ENCODE measurements around the gene ELMO3. TPM values are rescaled to one million over a fixed set of nuclear protein-coding genes. Genes with fewer than 3 reads are reported as not detected.

The ELMO3 gene
- total RNA-seq, 1 donor from 2014 or later, result 0.54 TPM

DNA sequence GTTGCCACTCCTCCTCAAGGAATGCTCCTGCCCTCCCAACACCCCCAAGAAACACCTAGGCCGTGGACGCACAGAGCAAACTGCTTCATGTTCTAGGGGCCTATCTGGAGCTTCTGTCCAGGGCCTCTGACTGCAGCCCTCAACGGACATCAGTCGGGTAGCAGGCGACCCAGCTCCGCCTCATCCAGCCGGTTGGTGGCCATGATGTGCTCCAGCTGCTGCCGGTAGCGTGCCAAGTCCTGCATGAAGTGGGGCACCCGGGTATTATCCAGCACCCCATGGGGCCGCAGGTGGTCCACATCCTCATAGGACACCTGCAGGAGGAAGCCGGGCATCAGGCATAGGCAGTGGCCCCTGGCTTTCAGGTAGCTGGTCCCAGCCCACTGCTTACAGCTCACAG, 22.3 kb upstream of the ELMO3 start:
- DNase-seq (no peak), ATAC-seq (ENCODE audit: poor library complexity) (no peak)

GRCh38 chr16:67177743-67178699, 20.9 kb upstream of the ELMO3 start:
- intact Hi-C loops (cut with DNase I), result no loop called here
- DNase-seq (peak; percentile 73), ATAC-seq (ENCODE audit: poor library complexity) (peak; percentile 48)

More for the DNA sequence above, 22.3 kb upstream of the ELMO3 start:
- intact Hi-C loops (cut with DNase I), result no loop called here

DNA sequence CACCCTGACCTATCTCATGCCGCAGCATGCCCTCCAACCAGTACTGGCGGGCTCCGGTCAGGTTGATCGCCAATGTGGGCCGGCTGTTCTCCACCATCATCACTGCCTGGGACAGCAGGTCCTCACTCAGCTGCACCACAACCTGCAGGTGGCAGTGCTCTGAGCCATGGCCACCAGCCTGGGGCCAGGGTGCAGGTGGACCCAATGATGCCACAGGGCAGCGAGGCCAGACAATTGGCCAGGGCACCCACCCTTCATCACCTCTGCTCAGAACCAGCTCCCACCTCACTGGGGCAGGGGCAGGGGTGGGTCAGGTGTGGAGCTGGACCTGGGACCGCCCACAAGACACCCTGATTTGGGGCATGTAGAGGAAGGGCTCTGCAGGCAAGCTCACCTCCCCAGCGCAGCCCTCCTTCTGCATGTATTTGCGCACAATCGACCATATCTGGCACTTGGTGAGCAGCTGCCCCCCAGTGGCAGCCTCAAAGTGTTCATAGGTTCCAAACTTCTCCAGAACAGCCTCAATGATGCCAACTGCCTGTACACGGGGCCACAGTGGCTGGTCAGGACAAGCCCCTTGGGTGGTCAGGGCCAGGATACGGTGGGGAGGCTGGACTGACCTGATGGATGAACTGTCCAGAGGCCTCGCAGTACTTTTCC, 19.4 kb upstream of the ELMO3 start:
- intact Hi-C loops (cut with DNase I), result no loop called here
- no peak for DNase-seq
- no peak for ATAC-seq (ENCODE audit: poor library complexity)

DNA sequence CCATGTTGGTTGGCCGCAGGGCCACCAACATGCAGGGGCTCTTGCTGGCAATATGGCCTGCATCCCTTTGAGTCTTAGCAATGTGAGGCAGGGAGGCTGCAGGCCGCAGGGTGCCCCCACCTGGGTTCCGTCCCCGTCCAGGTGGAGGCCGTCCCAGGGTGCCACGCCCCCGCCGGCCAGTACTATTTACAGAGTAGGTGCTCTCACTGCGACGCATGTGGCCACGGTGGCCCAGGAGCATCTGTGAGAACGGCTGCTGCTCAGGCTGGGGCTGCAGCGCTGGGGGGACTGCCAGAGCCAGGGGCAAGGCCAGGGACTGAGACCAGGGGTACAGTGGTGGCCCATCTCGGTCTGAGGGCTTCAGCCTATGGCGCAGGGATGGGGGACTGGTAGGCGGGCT, 18.8 kb upstream of the ELMO3 start:
- DNase-seq, result no peak
- intact Hi-C loops (cut with DNase I), result no loop called here
- no peak for ATAC-seq (ENCODE audit: poor library complexity)

DNA sequence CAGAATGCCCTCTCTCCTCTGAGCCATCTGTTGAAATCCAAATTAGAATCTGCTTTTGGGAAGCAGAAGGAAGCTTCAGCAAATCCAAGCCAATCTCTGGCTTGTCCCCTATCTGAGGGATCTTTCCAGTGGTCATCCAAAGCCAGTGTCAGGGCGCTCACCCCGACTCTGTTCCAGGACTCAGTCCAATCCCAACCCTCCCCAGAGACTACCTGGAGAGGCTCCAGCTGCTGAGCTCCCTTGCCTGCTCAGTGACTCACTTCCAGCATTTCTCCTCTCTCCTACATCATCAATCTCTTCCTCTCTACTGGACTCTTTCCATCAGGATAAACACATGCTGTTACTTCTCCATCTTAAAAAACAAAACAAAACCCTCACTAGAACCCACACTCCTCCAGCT, 17.6 kb upstream of the ELMO3 start:
- intact Hi-C loops (cut with DNase I), result no loop called here
- DNase-seq, result no peak

GRCh38 chr16:67182288-67182687, 16.6 kb upstream of the ELMO3 start:
- intact Hi-C loops (cut with DNase I), result no loop called here
- DNase-seq (no peak), ATAC-seq (ENCODE audit: poor library complexity) (no peak)

More for the DNA sequence above, 17.6 kb upstream of the ELMO3 start:
- ATAC-seq (ENCODE audit: poor library complexity), result no peak

DNA sequence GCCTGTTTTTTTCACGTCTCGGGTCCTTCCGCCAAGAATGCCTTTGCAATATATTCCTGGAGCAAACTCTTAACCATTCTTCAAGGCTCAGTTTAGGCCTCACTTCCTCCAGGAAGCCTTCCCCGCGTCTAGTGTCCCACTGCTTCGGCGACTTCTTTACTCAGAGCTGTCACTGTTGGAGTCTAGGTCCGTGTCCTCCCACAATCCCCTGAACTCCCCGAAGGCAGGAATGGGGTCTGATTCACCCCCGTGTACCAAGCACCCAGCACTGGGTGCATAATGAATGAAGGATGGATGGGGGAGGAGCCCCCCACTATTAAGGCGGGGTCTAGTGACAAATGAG, 15.7 kb upstream of the ELMO3 start:
- intact Hi-C loops (cut with DNase I), result no loop called here
- DNase-seq (no peak), ATAC-seq (ENCODE audit: poor library complexity) (no peak)

DNA sequence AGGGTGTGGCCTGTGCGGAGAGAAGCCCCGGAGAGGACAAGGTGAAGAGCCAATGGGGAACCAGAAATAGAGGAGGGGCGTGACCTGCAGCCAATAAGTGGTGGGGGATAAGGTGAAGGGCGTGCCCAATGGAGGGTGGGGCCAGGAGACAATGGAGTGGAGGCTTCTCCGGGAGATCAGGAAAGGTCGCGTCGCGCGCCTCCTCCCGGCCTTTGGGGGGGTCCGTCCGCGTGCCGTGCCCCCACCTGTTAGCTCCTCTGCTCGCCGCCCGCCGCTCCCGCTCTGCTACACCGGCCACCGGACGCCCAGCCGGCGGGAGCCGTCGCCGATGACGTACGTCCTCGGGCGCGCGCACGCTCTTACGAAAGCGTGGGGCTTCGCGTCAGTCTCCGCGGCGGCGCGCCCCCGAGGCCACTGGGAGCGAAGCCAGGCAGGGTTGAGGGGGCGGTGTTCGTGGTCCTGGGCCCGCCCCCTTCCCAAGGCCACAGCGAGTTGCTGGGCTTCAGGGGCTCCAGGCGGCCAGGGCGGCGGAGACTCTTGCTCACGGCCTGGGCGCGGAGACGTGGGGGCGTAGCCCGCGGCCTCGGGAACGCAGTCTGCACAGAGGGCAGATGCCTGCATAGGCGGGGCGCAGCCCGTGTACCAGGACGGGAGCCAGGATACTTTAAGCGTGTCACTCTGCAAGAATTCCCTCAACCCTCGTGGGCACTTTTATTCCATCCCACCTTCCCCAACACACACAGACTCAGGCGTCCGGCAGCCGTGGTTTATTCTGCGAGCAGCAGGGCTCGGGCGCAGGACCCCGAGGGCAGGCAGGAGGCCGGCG, 15.1 kb upstream of the ELMO3 start, which contains the start of gene MATCAP1:
Gene MATCAP1 (minus strand): TSS at position 337 of the 826 bp plus-strand sequence. CDS start 3,353 bp downstream, outside the sequence.
- ATAC-seq (ENCODE audit: poor library complexity) (peak; percentile 94), DNase-seq (peak; percentile 95)
- intact Hi-C loops (cut with DNase I), result loop anchor here (2.0 kb wide), 1 partner anchor 207 kb away; no protein-coding TSS in a partner anchor

- intact Hi-C loops (cut with DNase I), result loop anchor here (2.0 kb wide), 1 partner anchor 208 kb away; no protein-coding TSS in a partner anchor
- ATAC-seq (ENCODE audit: poor library complexity), result peak; percentile 29
- no peak for DNase-seq
These were observed 14.4 kb upstream of the ELMO3 start for GRCh38 chr16:67184453-67184994.

DNA sequence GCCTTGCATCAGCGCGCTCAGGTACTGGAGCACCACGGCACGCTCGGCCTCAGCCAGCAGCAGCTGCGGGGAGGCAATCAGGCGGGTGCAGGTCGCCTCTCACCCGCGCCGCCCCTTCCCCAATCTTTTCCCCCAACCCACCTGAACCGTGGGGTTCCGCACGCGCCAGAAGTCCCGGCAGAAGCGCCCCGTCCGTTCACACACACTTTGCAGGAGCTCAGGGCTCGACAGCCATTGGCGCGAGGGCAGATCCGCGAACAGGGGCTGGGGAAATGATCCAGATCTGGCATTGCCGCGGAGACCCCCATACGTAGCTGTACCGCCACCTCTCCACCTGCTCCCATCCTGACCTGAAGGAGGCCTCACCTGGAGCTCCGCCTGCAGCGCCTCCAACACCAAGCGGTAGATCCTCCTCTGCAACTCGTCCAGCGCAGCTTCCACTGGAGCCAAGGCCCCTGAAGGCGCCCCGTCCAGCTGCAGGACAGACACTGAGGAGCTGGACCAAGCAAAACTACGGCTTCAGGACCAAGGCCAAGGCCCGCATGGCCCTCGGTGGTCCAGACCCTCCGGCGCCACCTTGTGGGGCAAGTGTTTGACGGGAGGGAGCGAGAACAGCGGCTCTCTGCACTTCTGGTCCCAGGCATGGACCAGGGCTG, 13.8 kb upstream of the ELMO3 start:
- DNase-seq, result peak; percentile 95
- intact Hi-C loops (cut with DNase I), result loop anchor here (2.0 kb wide), 1 partner anchor 208 kb away; no protein-coding TSS in a partner anchor
- peak; percentile 60 for ATAC-seq (ENCODE audit: poor library complexity)

DNA sequence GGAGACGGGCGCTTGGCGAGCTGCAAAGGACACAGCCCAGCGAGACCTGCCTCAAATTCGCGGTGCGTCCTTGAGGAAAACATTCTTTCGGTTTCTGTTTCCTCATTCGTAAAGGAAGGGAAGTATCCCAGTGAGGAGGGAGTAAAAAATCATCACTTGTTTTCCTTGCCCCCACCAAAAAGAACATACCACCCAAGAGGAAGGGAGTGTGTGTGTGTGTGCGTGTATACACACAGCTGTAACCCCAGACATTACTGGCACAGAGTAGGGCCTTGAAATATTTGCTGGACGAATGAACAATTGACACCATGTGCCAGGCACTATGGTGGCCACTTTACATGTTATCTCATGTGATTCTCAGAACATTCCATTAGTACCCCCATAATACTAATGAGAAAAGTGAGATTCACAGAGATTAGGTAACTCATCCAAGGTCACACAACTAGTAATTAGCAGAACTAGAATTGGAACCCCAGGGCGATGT, 13.2 kb upstream of the ELMO3 start:
- intact Hi-C loops (cut with DNase I), result loop anchor here (2.0 kb wide), 1 partner anchor 209 kb away; no protein-coding TSS in a partner anchor
- ATAC-seq (ENCODE audit: poor library complexity) (no peak), DNase-seq (no peak)

GRCh38 chr16:67186550-67186950, 12.4 kb upstream of the ELMO3 start:
- DNase-seq (no peak), ATAC-seq (ENCODE audit: poor library complexity) (no peak)
- intact Hi-C loops (cut with DNase I), result no loop called here

DNA sequence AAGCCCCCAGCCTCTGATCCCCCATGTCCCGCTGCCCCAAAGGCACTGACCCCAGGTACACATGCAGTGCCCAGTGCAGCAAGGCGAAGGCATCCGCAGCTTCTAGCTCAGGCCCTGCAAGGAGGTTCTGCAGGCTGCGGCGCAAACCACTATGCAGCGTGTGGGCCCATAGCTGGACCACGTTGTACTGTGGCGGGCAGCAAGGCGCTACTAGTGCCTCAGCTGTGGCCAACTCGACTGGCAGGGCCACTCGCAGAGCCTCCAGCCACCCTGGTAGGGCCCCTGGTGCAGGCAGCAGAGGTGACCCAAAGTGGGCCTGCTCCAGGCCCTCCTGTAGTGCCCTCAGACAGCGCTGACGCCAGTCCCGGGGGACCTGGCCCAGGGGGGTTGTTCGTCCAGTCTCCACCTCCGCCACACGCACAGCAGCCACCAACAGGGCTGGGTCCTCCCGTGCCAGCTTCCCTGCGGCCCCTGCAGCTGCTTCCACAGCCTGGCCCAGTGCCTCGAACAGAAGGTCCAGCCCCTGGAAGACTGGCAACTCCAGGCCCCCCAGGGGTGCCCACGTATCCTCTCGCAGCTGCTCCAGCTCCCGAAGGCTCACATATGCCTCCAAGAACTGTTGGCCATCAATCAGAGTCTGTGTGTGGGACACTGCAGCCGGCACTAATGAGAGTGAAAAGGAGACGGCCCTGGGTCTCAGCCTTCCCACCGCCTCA, 11.6 kb upstream of the ELMO3 start:
- intact Hi-C loops (cut with DNase I), result no loop called here
- ATAC-seq (ENCODE audit: poor library complexity) (no peak), DNase-seq (no peak)

DNA sequence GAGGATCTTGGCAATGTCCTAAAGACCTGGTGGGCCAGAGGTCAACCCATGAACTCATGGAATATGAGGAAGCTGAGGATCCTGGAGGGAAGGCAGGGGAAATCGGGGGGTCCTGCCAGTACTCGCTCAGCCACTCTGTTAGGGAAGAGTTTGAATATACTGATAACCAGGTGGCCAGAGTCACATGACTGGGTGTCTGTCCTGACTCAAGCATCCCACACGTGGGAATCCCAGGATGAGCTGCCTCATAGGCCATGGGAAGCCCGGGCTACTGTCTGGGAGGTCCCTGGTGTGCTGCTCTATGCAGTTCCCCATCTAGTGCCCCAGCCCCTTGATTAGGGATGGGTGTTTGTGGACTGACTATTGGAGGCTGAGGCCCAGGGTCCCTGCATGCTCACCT, 10.6 kb upstream of the ELMO3 start:
- intact Hi-C loops (cut with DNase I), result no loop called here
- DNase-seq (no peak), ATAC-seq (ENCODE audit: poor library complexity) (no peak)

DNA sequence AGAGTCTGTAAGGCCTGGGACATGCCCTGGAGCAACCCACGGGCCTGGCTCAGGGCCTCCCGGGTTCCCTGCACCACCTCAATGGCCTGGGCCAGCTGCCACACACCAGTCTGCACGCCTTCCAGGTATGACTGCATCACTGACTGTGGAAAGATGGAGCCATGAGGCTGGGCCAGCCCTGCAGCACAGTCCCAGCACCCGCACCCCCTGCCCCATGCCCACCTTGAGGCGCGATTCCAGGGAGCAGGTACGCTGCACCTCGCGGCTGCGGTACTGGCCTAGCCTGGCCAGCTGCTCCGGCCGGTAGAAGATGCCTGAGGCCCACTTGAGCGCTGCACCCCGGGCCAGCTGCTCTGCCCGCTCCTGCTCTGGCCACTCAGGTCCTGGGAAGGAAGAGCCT, 10.1 kb upstream of the ELMO3 start:
- intact Hi-C loops (cut with DNase I), result no loop called here
- DNase-seq, result no peak
- ATAC-seq (ENCODE audit: poor library complexity), result no peak

- intact Hi-C loops (cut with DNase I), result loop anchor here (2.0 kb wide), 1 partner anchor 33 kb away; no protein-coding TSS in a partner anchor
- ATAC-seq (ENCODE audit: poor library complexity), result no peak
These were observed 8.9 kb upstream of the ELMO3 start, which contains the start of gene EXOC3L1 for GRCh38 chr16:67190041-67190440. Gene EXOC3L1 (minus strand): TSS chr16:67190136. CDS start chr16:67189676, 460 bp downstream.

More at GRCh38 chr16:67190041-67190440, 8.9 kb upstream of the ELMO3 start, which contains the start of gene EXOC3L1:
- no peak for DNase-seq
